Measurements from ENCODE around the gene ARMC7. TPM values are rescaled to one million over a fixed set of nuclear protein-coding genes. Genes with fewer than 3 reads are reported as not detected.

Gene ARMC7
- total and polyA plus RNA-seq, 2 of the 4 experiments (the other 2 are of a cell fraction): 1.8 to 6.9 TPM

DNA sequence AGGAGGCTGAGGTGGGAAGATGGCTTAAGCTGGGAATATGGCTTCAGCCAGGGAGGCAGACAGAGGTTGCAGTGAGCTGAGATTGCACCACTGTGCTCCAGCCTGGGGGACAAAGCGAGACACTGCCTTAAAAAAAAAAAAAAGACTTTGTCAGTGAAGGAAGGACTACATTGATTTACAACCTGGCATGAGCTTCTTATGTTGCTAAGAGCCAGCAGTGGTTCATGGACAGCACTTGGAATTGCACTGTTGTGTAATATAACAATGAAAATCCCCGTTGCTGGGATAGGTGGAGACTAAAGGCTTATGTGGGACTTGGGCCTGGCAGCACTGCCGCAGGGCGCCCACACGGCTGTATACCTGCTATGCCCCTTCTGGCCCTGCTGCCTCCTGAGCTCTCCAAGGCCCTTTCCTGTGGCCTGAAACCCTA lies 36.1 kb upstream of the ARMC7 start:
- TF ChIP-seq CHD1 (IDR thresholded peaks at IDR 0.05; ENCODE audit: low read depth, low read length) (no peak), ELK1 (IDR thresholded peaks at IDR 0.05; ENCODE audit: borderline replicate concordance, low read depth, low read length) (no peak), MAZ (IDR thresholded peaks at IDR 0.05; ENCODE audit: borderline replicate concordance, low read depth, low read length) (no peak), CEBPB (IDR thresholded peaks at IDR 0.05; ENCODE audit: low read depth, low read length) (no peak), POLR2A (IDR thresholded peaks at IDR 0.05; ENCODE audit: low read depth, low read length) (no peak), MAFK (IDR thresholded peaks at IDR 0.05; ENCODE audit: low read depth, low read length) (no peak), FOS (IDR thresholded peaks at IDR 0.05; ENCODE audit: low read depth, low read length) (no peak), BHLHE40 (IDR thresholded peaks at IDR 0.05; ENCODE audit: low read depth, low read length) (no peak), RAD21 (IDR thresholded peaks at IDR 0.05; ENCODE audit: low read length) (no peak), NFE2L2 (IDR thresholded peaks at IDR 0.05; ENCODE audit: low read depth, low read length) (no peak), MXI1 (IDR thresholded peaks at IDR 0.05; ENCODE audit: borderline replicate concordance, low read depth, low read length) (no peak), SMC3 (IDR thresholded peaks at IDR 0.05; ENCODE audit: low read depth, low read length) (no peak), RFX5 (IDR thresholded peaks at IDR 0.05; ENCODE audit: low read depth, low read length) (no peak), RCOR1 (IDR thresholded peaks at IDR 0.05; ENCODE audit: insufficient replicate concordance, low read length) (no peak)
- TF ChIP-seq, protein P1, sequence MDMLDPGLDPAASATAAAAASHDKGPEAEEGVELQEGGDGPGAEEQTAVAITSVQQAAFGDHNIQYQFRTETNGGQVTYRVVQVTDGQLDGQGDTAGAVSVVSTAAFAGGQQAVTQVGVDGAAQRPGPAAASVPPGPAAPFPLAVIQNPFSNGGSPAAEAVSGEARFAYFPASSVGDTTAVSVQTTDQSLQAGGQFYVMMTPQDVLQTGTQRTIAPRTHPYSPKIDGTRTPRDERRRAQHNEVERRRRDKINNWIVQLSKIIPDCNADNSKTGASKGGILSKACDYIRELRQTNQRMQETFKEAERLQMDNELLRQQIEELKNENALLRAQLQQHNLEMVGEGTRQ (IDR thresholded peaks at IDR 0.05; ENCODE audit: low read depth, low read length): no peak
- TF ChIP-seq, protein P2, sequence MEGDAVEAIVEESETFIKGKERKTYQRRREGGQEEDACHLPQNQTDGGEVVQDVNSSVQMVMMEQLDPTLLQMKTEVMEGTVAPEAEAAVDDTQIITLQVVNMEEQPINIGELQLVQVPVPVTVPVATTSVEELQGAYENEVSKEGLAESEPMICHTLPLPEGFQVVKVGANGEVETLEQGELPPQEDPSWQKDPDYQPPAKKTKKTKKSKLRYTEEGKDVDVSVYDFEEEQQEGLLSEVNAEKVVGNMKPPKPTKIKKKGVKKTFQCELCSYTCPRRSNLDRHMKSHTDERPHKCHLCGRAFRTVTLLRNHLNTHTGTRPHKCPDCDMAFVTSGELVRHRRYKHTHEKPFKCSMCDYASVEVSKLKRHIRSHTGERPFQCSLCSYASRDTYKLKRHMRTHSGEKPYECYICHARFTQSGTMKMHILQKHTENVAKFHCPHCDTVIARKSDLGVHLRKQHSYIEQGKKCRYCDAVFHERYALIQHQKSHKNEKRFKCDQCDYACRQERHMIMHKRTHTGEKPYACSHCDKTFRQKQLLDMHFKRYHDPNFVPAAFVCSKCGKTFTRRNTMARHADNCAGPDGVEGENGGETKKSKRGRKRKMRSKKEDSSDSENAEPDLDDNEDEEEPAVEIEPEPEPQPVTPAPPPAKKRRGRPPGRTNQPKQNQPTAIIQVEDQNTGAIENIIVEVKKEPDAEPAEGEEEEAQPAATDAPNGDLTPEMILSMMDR (conservative IDR thresholded peaks at IDR 0.05; ENCODE audit: low read depth, low read length): no peak
- POLR2A ChIA-PET (ENCODE audit: unreplicated experiment): no interaction called here

More for the DNA sequence above, 36.1 kb upstream of the ARMC7 start:
- intact Hi-C loops (cut with micrococcal nuclease): loop anchor here (5.0 kb wide), 1 partner anchor 34 kb away; the partner anchor contains the start of gene ARMC7
- Histone ChIP-seq H2AFZ (replicated peaks; ENCODE audit: low read length, poor library complexity) (no peak overlapping the region), H2BK15ac (ENCODE audit: low read depth, low read length) (no peak overlapping the region), H3K79me1 (ENCODE audit: low read depth in 1 of 2, low read length in 2 of 2) (no peaks in the 10 kb centered on the region), H4K20me1 (ENCODE audit: insufficient read depth, low read length) (no peaks in the 10 kb centered on the region), H3K27me3 (ENCODE audit: control insufficient read depth, insufficient read depth, low read length) (no peaks in the 10 kb centered on the region), H3K56ac (ENCODE audit: extremely low read depth, insufficient read depth, low read length) (no peak overlapping the region), H4K8ac (ENCODE audit: low read depth in 2 of 2, low read length in 2 of 2) (no peak overlapping the region), H3K36me3 (ENCODE audit: control insufficient read depth, insufficient read depth, low read length) (no peaks in the 10 kb centered on the region), H3K23ac (ENCODE audit: low read depth, low read length) (no peak overlapping the region), H3K9me3 (ENCODE audit: control insufficient read depth, insufficient read depth, low read length) (no peaks in the 10 kb centered on the region), H3K9me1 (ENCODE audit: insufficient read depth, low read length) (peaks cover 7% of the 10 kb centered on the region), H2BK120ac (ENCODE audit: low read depth, low read length) (no peak overlapping the region), H3K18ac (ENCODE audit: low read depth, low read length) (no peak overlapping the region), H3K4ac (ENCODE audit: low read depth, low read length) (no peak overlapping the region), H3K14ac (replicated peaks; ENCODE audit: low read depth, low read length) (no peak overlapping the region), H3K9ac (ENCODE audit: low read depth, low read length) (no peak overlapping the region), H3K4me1 (ENCODE audit: control insufficient read depth, insufficient read depth, low read length) (peaks cover 11% of the 10 kb centered on the region), H2BK20ac (ENCODE audit: low read depth, low read length) (no peak overlapping the region), H2AK5ac (ENCODE audit: low read depth, low read length) (no peak overlapping the region), H4K5ac (ENCODE audit: low read depth, low read length) (no peak overlapping the region), H3K27ac (ENCODE audit: insufficient read depth, low read length) (no peak overlapping the region), H4K91ac (ENCODE audit: insufficient read depth, low read depth, low read length) (no peak overlapping the region), H2AK9ac (replicated peaks; ENCODE audit: low read depth, low read length, poor library complexity) (peak overlapping the region; percentile 15), H3K4me3 (ENCODE audit: insufficient read depth, low read depth, low read length) (no peak overlapping the region), H3K4me2 (ENCODE audit: low read depth, low read length) (no peak overlapping the region), H2BK5ac (ENCODE audit: low read depth, low read length, poor library complexity, severe bottlenecking) (no peak overlapping the region)
- dilution Hi-C loops (cut with HindIII; ENCODE audit: low sequenced_read_pairs, unreplicated experiment): no loop called here
- DNase-seq (no peak), ATAC-seq (ENCODE audit: low read depth) (no peak)
- CTCF ChIA-PET: interaction anchor here (0.6 to 1.1 kb wide), 3 partner anchors 12 to 40 kb away, joined by 3 to 8 read pairs (median 4); no protein-coding TSS in a partner anchor
- BruUV-seq (replicated peaks): no TSS peak
- 96% methylated on average over 4 of the region's 5 CpGs; no CpG with 5 or more reads in 1 of the 2 experiments for WGBS, 2 experiments (ENCODE audit: extremely low coverage in 2 of 2, insufficient read length in 1 of 2)
- in situ Hi-C loops (cut with MboI; ENCODE audit: low sequenced_read_pairs): loop anchor here (25.0 kb wide), 1 partner anchor 339 kb away; the partner anchor contains the start of gene GRB2
